HEK293 (cell line): ENCODE results near the gene DMD.

ENCODE experiments used
- CTCF ChIP-seq: fragments of 450-650 bp; formaldehyde crosslinking; IDR thresholded peaks from 2 replicates; pipeline ENCODE4 v1.5.1; 2016; ENCODE audit warnings: missing biosample characterization, missing genetic modification characterization
- REST ChIP-seq: fragments of 450-650 bp; formaldehyde crosslinking; IDR thresholded peaks from 2 replicates; pipeline ENCODE4 v1.5.1; 2016; ENCODE audit warnings: missing biosample characterization, missing genetic modification characterization
- ZNF335 ChIP-seq: fragments of 450-650 bp; formaldehyde crosslinking; conservative IDR thresholded peaks from 2 replicates; pipeline ENCODE4 v1.5.1; 2016; ENCODE audit warnings: missing biosample characterization, missing genetic modification characterization

- no peak for TF ChIP-seq REST (tag by site-specific recombination)
- no peak for TF ChIP-seq ZNF335 (tag by site-specific recombination)
- no peak for TF ChIP-seq CTCF (tag by site-specific recombination)
Measured at GRCh38 chrX:32868524-32868895, 342.8 kb downstream of the DMD start.
